HG02763 (cell line): Measurements from ENCODE around the gene HSF5.
"Not testable (repeated sequence)": the region's sequence is repeated elsewhere in the genome, so short reads cannot be mapped to it uniquely, and the experiment has no call there.

Experiments used
- ATAC-seq: cut with Tn5 transposase; IDR thresholded peaks from one replicate; pipeline ENCODE4 v1.9.1; 2021; ENCODE audit warnings: mild to moderate bottlenecking, moderate library complexity; ENCODE audit not compliant: unreplicated experiment

HSF5 gene

DNA sequence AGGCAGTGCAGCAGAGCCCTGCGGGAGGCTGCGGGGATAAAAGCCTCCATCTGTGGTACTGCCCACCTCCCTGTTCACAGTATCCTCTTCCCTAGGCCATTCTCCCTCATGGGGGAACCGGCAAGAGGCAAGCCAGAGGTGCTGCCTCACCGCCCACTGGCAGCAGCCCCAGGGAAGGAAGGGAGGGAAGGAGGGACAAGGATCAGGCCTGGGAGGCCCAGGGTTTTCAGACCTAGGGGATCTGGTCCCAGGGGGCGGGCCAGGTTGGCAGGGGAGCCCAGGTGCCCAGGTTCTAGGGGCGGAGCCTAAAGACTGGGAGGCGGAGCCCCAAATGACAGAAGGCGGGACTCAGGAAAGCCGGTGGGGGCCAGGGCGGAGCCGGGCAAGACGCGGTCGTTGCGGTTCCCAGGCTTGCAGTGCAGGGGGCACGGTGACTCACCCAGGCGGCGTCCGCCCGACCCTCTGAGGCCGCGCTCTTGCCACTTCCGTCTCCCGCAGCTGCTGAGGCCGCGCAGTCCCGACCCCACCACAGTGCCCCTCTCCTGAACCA is 29.2 kb upstream of the HSF5 start:
- ATAC-seq: no peak

DNA sequence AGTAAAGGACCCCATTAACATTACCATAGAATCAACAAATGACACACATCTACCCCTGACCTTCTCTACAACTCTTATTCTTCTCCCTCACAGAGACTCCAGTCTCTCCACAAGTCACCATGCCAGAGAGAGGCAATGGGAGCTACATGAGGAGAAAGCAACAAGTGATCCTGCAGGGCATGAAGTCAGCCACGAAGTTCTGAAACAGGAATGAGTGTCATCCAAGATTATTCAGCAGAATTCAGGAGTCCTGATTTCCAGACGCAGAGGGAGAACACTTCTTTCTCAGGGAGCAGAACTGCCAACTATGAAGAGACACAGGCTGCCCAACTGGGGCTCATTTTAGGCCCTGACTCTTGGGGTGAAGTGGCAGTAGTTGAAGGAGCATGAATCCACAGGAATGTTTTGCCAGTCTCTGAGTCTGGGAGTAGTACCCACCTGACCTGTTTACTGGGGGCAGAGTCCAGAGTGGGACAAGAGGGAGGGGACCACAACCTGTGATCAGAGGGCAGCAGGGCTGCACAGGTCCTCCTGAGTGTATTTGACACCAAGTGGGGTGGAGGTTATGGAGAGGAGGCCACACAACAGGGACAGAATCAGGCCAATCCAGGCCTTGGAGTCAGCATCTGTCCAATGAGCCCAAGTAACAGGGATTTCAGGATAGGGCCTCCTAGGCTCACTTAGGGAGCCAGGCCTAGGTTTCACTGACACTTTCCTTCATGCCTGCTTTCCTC is 28.6 kb upstream of the HSF5 start:
- ATAC-seq: no peak

DNA sequence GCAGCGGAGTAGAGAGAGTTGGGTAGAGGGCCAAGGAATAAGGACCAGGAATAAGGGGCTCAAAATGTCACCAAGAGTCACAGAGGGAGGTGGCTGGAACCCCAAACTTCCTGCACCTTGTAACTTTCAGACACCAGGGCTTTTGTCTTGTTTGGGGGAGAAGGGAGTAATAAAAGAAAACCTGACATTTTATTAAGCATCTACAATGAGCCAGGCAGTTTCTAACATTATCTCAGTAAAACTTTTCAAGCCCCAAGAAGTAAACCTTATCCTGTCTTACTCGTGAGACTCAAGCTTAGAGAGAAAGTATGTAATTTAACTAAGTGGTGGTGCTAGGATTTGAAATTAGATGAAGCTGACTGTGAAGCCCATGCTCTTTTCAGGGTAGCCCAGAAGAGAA is 27.1 kb upstream of the HSF5 start:
- ATAC-seq: no peak

DNA sequence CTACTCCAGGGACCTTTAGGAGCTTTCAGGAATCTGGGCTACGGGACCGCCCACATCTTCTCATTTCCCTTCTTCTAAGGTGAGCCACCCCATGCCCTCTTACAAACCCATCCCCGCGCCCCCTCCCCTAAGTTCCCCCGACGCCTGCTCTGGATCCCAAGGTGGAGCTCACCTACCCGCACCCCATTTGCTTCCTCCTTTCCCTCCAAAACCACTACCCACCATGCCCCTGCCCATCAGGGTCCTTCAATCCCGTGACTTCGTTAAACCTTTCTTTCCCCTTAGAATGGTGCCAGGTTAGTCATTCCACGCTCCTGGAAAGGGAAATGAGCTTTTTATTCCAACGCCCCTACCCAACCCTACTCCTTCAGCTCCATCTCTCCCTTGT is 26.6 kb upstream of the HSF5 start:
- ATAC-seq: no peak

DNA sequence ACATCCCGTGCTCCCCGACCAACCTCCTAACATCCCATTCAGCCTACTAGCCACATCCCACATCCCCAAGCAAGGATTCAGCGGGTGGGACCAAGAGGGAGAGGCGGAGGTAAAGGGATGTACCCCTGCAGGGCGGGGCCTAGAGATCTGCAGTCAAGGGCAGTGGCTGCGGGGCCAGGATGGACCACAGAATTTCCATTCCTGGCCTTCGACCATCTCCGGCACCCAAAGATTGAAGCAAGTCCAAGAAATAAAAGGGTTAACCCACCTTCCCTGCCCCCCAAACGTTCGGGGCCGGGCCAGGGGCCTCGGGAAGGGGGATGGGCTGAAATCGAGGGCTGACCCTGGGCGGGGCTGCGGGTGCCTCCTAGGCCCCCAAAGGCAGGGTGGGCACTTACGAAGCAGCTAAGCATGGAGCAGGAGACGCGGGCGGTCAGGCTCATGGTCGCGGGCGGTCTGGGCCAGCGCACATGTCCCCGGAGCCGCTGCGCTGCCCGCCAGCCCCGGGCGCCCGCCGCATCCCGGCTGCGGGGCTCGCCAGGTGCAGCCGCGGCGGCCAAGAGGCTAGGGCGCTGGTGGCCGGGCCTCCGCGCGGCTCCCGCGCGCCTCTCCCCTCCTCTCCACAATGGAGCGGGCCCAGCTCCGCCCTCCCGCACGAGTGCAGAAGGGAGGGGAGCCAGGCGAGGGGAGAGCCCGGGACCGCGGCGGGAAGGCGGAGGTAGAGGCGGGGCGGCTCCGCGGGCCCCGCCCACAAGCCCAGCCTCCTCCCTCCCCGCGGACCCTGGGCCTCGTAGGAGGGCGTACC is 26.0 kb upstream of the HSF5 start, which contains the start of gene MTMR4:
MTMR4 (minus strand) TSS at position 674 of the 805 bp plus-strand sequence; CDS start at position 443, 231 bp downstream.
- no peak for ATAC-seq

DNA sequence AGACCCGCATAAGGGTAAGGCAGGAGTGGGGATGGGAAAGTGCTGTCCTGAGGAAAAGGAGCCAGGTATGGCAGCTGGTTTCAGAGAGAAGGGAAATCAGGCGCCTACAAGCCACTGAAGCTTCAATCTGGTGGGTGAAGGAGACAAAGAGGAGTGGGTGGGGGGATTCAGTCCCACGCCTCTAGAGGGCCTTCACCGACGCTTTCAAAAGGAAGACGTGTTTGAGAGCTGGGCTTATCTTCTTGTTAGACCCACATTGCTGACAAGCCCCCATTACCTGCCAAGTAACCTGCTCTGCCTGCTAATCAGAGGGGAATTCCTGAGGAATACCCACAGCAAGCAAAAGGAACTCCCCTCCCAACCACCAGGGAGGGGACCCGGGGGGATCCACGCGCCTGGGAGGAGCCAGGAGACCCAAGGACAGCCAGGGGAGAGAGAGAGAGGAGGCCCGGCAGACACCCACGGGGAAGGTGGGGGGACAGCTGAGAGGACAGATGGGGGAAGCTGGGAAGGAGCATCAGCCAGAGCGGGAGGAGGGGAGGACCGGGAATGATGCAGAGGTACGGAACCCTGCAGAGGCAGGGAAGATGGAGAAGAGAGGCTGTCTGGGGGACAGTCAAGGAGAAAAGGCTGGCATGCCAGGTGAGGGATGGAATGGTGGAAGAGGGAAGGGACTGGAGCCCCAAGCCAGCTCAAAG is 25.2 kb upstream of the HSF5 start:
- ATAC-seq: no peak

DNA sequence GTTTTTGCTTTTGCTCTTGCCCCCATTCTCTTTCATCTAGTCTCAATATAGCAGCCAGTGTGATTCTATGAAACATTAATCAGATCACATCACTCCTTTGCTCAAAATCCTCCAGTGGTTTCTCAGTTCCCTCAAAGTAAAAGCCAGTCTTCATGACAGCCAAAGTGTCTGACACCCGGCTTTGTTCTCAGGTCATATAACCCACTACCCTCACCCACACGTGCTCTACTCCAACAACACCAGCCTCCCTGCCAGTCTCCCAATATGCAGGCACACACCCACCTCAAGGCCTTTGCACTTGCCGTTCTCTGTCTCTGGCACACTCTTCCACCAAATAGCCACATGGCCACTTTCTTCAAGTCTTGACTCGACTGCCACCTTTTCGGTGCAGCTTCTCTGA is 21.9 kb upstream of the HSF5 start:
- ATAC-seq: no peak

DNA sequence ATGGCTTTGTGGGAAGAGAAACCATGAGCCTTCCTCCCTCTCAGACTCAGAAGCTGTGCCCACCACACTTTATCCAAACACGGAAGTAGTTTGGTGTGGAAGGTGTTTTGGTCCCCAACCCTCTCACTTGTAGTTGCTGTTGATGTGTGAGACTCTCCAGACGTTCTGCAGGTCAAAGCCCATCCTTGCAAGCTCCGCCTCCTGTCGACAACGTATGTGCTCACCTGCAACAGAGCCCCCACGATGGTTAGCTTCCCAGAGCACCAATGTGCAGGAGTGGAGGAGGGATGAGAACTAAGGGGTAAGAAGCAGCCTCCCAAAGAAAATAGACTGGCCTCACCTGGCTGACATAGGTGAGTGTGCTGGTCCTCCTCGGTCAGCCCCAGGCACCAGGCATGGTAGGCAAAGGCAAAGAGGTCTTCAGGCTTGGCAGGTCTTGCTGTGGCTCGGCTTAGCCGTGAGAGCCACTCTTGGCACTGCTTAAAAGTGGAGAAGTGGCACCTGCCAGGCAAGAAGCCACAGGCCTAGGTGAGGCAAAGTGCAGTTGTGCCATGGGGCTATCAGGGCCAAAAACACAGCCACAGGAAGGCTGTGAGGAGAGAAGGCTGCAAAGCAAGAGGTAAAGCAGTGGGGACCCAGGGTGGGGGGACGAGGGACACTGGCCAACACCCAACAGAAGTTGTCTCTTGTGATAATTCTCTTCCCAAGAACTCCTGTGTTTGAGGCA is 20.3 kb upstream of the HSF5 start:
- ATAC-seq: no peak

DNA sequence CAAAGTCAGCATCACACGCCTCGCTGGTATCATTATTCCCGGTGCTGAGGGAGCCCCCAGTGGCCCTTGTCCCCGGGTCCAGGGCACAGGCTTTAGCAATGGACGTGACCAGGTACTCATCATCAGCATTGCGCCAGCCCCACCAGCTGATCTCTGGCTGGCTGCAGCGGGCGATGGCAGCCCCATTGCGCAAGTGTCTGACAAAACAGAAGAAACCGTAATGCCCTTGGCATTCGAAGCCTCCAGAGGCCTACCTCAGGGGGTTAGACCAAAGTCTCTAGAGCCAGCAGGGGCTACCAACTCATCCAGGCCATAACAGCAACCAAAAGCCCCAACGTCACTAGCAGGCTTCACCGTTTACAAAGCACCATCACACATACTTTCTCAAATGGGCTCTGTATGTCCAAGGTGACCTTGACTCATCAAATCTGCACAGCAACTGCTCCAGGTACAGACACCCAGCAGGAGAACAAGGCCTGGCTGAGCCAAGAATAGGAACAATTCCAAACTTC is 19.0 kb upstream of the HSF5 start:
- ATAC-seq: no peak

DNA sequence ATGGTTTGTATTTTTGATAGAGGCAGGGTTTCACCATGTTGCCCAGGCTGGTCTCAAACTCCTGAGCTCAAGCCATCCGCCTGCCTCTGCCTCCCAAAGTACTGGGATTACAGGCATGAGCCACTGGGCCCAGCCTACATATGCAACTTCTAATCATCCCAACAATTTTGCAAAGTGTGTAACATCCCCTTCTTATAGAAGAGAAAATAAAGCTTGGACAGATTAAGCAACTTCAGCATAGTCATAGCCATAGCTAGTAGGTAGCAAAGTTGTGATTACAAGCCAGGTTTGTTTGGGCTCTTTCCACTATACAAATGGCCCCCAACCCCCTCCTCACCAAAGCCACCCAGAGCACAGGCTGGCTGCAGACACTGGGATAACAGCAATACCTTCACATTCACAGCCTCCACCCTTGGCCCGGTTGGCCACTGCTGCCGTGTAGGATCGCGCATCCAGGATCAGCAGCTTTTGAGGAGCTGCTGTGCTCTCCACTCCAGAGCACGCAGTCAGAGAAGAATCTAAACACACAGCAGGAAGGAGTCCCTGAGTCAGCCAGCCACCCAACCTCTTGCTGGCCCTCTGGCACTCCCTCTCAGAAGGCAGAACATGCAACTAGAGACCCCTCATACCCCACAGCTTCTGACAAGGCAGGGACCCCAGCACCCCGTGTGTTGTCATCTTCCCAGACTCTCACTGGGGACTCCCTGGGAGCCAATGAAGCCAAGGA is 18.3 kb upstream of the HSF5 start:
- ATAC-seq: no peak

DNA sequence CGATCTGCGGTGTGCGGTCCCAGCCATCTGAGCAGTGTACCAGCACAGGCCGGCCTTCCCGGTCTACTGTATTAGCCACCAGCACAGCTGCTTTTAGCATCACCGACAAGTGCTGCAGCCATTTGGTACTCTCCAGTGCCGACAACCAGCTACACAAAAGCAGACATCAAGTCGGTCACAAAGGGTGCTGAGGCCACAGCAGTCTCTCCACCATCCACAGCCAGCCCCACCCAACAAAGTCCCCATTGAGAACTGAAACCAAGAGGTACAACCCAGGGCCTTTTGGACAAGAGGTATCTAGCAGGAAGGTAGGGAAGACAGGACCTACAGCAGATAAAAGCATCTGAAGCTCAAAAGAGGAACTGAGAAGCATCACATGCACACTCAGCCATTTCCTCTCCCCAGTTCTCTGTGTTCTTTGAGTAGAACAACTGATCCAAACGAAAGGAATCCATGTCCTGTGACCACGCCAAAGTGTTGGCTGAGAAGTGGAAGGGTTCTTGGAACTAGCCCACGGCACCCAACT is 16.7 kb upstream of the HSF5 start:
- ATAC-seq: peak; percentile 81

DNA sequence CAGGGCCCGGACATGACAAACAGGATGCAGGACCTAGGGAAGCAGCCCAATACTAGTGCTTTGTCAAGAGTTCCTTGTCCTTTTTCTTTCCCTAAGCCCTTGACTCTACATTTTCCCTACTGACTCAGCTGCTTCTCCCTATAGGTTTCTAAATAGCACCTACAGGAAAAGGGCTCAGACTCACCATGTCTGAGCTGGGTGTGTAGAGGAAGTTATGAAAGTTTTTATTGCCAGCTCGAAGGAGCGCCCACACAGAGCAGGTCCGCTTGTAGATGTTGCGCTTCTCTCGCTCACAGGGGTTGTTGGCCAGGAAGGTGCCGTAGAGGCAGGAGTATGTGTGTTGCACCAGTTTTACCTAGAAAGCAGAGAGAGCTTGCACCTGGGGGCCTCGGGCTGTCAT is 15.7 kb upstream of the HSF5 start:
- no peak for ATAC-seq

DNA sequence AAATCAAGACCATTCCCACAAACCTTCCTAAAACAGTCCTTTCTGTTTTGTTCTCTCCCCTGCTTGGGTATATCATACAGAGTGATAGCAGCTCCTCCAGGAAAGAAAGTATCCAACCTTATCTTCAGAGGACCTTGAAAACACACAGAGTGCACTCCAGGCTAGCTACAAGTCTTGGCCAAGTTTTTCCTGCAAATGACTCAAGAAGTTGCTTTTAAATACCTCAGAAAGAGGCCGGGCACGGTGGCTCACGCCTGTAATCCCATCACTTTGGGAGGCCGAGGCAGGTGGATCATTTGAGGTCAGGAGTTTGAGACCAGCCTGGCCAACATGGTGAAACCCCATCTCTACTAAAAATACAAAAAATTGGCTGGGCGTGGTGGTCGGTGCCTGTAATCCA is 14.9 kb upstream of the HSF5 start:
- ATAC-seq: not testable (repeated sequence)

DNA sequence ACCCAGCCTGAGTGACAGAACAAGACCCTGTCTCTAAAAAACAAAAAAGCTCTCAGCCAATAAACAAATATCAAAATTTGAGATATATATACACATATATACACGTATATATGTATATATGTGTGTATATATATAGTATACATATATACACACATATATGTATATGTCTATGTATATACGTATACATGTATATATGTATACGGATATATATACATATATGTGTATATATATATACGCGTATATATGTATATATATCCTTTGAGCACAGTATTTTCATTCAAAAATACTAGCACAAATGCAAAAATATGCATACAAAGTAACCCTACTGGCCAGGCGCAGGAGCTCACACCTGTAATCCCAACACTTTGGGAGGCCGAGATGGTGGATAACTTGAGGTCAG is 13.2 kb upstream of the HSF5 start:
- no peak for ATAC-seq

DNA sequence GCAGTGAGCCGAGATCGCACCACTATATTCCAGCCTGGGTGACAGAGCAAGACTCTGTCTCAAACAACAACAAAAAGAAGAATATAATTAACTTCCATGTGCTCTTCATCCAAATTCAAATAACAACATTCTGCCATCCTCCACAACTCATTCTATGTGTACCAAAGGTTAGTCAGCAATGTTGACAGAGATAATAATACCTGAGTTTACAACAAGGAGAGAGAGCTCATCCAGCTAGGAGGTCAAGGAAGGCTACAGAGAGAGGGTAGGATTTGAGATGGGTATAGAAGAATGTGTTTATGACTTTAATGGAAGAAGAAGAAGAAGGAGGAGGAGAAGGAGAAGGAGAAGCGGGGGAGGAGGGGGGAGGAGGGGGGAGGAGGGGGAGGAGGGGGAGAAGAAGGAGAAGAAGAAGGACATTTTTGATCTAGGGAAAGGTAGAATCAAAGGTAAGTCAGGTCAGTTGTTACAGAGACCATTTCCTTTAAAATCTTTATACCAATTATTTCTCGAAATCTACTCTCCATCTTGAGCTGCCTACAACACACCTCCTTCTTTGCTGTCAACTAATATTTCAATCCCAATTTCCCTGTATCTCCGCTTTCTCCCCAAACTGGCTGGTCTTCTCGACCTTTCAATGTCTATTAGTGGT is 10.1 kb upstream of the HSF5 start:
- no peak for ATAC-seq

DNA sequence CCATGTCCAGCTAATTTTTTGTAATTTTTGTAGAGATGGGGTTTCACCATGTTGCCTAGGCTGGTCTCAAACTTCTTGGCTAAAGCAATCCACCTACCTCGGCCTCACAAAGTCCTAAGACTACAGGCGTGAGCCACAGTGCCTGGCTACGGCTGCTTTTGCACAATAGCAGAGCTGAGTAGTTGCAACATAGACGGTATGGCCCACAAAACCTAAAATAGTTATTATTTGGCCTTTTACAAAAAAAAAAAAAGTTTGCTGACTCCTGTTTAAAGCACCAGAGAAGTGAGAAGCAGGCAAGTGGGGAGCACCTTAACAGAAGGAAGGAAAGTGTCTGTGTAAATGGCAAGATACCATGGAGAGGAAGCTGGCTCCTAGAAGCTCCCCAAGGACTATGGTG is 5.3 kb upstream of the HSF5 start:
- ATAC-seq: no peak

DNA sequence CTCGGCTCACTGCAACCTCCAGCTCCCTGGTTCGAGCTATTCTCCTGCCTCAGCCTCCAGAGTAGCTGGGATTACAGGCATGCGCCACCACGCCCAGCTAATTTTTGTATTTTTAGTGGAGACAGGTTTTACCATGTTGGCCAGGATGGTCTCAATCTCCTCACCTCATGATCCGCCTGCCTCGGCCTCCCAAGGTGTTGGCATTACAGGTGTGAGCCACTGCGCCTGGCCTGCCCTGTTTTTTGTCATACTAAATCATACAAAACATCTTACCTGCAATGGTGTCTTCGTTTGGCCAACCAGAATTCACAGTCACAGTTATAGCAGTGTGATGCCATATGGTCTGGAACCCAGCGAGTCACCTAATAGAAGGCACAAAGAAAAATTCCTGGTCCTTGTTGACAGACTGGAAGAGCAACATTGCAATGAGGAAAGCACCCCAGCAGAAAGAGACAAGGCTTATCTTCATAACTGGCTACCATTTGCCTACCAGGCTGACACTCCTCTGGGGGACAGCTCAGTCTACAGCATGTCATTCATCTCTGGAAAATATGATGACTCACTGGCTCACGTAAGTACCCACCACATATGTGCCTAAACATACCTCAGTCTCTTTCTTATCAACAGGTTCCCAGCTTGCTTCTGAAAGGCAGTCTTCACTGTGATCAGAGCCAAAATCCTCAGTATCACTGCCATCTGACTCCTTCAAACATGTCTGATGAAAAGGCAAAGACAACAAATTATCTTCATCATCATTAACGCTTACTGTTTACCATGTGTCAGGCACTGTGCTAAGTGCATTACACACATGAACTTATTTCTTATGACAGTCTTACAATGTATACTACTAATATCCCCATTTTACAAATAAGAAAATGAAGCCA is 4.3 kb upstream of the HSF5 start:
- ATAC-seq: no peak

DNA sequence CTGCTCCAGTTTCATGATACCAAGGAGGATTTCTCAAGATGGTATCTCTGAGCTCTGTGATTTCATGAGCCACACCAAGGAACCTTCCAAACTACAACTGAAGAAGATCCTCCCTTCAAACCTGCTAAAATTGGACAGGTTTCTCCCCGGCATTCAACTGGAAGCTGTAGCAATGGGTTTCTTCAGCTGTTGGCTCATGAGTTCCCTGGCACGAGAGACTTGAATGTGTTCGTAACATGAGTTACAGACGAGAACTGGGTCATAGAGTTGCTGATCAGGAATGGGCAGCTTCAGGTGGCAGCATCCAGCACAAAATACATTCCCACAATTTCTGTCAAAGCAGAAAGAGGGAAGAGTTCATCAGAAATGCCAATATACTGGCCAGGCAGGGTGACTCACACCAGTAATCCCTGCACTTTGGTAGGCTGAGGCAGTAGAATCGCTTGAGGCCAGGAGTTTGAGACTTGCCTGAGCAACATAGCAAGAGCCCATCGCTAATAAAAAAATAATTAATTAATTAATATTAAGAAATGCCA is 3.4 kb upstream of the HSF5 start:
- ATAC-seq: no peak
